Measurements from ENCODE around the gene CCSER2.

The CCSER2 gene

DNA sequence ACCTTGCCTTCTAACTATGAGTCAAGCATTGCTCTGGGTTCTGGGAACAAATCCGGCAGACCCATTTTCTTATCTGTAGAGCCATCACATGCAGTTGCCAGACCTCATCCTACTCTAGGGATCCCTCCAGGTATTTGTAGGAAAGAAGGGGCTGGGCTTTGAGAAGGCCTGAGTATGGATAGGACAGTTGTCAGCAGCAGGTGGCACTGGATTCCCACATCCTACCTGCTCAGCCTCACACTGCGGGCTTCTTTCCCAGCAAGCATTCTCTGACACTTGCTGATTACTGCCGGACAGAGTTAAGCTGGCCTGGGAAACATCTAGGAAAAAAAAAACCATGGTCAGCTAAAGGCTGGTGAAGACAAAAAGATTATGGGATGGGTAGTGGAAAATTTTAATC is 224.1 kb downstream of the CCSER2 start:
- DNase-seq, result no peak

GRCh38 chr10:84562592-84562991 is 234.2 kb downstream of the CCSER2 start:
- no peak for DNase-seq

- DNase-seq, result no peak
Measured at GRCh38 chr10:84563355-84563754, 235.0 kb downstream of the CCSER2 start.

DNA sequence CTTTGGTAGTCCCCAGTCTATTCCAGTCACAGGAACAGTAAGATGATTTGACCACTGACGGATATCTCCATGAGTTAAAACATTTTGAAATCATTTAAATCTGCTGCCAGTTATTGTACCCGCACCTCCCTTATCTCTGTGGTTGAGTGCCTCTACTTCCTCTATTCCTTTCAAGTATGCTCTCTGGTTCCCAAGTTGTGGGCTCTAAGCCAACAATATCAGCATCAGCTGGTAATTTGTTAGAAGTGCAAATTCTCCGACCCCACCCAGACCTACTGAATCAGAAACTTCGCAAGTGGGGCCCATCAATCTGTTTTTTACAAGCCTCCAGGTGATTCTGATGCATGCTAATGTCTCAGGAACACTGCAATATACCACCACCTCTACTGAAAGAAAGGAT is 235.5 kb downstream of the CCSER2 start:
- DNase-seq, result no peak

DNA sequence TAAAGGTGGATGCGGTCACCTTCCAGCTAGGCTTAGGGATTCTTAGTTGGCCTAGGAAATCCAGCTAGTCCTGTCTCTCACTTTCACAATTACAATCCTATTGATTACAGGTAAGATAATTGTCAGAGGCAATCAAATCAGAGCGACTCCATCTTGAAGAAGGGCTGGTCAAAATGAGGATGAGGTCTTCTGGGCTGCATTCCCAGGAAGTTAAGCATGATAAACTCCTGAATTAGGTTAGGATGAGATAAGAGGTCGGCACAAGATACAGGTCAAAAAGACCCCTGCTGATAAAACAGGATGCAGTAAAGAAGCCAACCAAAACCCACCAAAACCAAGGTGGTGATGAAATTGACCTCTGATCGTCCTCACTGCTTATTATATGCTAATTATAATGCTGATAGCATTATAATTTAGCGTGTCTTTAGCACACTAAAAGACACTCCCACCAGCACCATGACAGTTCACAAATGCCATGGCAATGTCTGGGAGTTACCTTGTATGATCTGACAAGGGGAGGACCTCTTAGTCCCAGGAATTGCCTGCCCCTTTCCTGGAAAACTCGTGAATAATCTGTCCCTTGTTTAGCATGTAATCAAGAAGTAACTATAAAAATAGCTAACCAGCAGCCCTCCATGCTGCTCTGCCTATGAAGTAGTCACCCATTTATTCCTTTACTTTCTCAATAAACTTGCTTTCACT is 237.6 kb downstream of the CCSER2 start:
- DNase-seq, result no peak

- DNase-seq, result no peak
Measured at GRCh38 chr10:84567133-84567532, 238.7 kb downstream of the CCSER2 start.
